SK-N-SH (cell line): ENCODE results near the gene PSMB1. TPM values are rescaled to one million over a fixed set of nuclear protein-coding genes. Genes with fewer than 3 reads are reported as not detected.

Source experiments
- CTCF ChIA-PET: fragments of 300-600, 350-600 bp; formaldehyde crosslinking; extraction: SDS; loops from one replicate; lab custom pipeline; 2021; lab: Yijun Ruan, JAX
- POLR2A ChIA-PET: fragments of 350-600 bp; sonication (Branson Sonifier 250); formaldehyde crosslinking; extraction: SDS; loops from one replicate; lab custom pipeline; 2020; ENCODE audit warnings: antibody characterized with exemption, inconsistent platforms; lab: Yijun Ruan, JAX
- DNase-seq: peaks from one replicate; pipeline ENCODE4 v3.0.0; 2012
- H2AFZ ChIP-seq: fragments of 200-600 bp; sonication (generic); 2 replicates; pipeline ENCODE4 v1.8.1; 2016; ENCODE audit warnings: antibody characterized with exemption, mild to moderate bottlenecking, low read depth
- H3F3A ChIP-seq: fragments of 200-600 bp; sonication (generic); replicated peaks from 2 replicates; pipeline ENCODE3; 2016; ENCODE audit warnings: antibody characterized with exemption, mild to moderate bottlenecking; ENCODE audit not compliant: insufficient read depth
- H3K27ac ChIP-seq, 2 experiments: fragments of 200-500 bp in 1 of 2; fragments of 200-600 bp in 1 of 2; sonication (Bioruptor generic) in 1 of 2; sonication (generic), shearing (Covaris generic) in 1 of 2; 2 replicates each; pipeline versions ENCODE4 v1.5.1 to v1.6.1; 2014 to 2016; ENCODE audit warnings: low read depth in 2 of 2, inconsistent platforms in 1 of 2, low read length in 1 of 2, mild to moderate bottlenecking in 1 of 2, mixed read lengths in 1 of 2
- H3K27me3 ChIP-seq: fragments of 200-600 bp; sonication (generic), shearing (Covaris generic); 2 replicates; pipeline ENCODE4 v1.6.1; 2016; ENCODE audit warnings: mixed run types; ENCODE audit not compliant: insufficient read depth
- H3K36me3 ChIP-seq, 2 experiments: fragments of 200-500 bp in 1 of 2; fragments of 200-600 bp in 1 of 2; sonication (Bioruptor generic) in 1 of 2; sonication (generic) in 1 of 2; replicated peaks in 1 of 2; 2 replicates each; pipeline versions ENCODE3 to v1.5.1; 2014 to 2016; ENCODE audit warnings: low read length in 1 of 2, mild to moderate bottlenecking in 1 of 2; ENCODE audit not compliant: insufficient read depth in 2 of 2, control insufficient read depth in 1 of 2
- H3K4me1 ChIP-seq, 2 experiments: fragments of 200-500 bp in 1 of 2; fragments of 200-600 bp in 1 of 2; sonication (Bioruptor generic) in 1 of 2; sonication (generic), shearing (Covaris generic) in 1 of 2; 2 replicates each; pipeline versions ENCODE4 v1.5.1 to v1.6.1; 2014 to 2016; ENCODE audit warnings: low read depth in 1 of 2, low read length in 1 of 2, mixed run types in 1 of 2; ENCODE audit not compliant: insufficient read depth in 2 of 2, control insufficient read depth in 1 of 2
- H3K4me2 ChIP-seq: fragments of 200-600 bp; sonication (generic), shearing (Covaris generic); 2 replicates; pipeline ENCODE4 v1.6.1; 2017; ENCODE audit warnings: mixed run types
- H3K4me3 ChIP-seq, 2 experiments: fragments of 200-500 bp in 1 of 2; fragments of 200-600 bp in 1 of 2; sonication (Bioruptor generic) in 1 of 2; sonication (generic), shearing (Covaris generic) in 1 of 2; 2 replicates each; pipeline versions ENCODE4 v1.5.1 to v1.8.1; 2014 to 2016; ENCODE audit warnings: low read depth in 2 of 2, inconsistent platforms in 1 of 2, low read length in 1 of 2, mild to moderate bottlenecking in 1 of 2, mixed read lengths in 1 of 2, moderate library complexity in 1 of 2
- H3K79me2 ChIP-seq: fragments of 200-600 bp; sonication (generic); 2 replicates; pipeline ENCODE4 v1.8.1; 2017; ENCODE audit warnings: mild to moderate bottlenecking; ENCODE audit not compliant: insufficient read depth
- H3K9ac ChIP-seq: fragments of 200-600 bp; sonication (generic); 2 replicates; pipeline ENCODE4 v1.6.1; 2017; ENCODE audit warnings: mixed run types
- H3K9me2 ChIP-seq: fragments of 200-600 bp; sonication (generic); 2 replicates; pipeline ENCODE4 v1.6.1; 2017; ENCODE audit warnings: mixed run types
- H3K9me3 ChIP-seq: fragments of 200-600 bp; sonication (generic); 2 replicates; pipeline ENCODE4 v1.6.1; 2017; ENCODE audit warnings: mixed run types, mild to moderate bottlenecking, moderate library complexity
- H4K20me1 ChIP-seq: fragments of 200-600 bp; sonication (generic); 2 replicates; pipeline ENCODE4 v1.6.1; 2017; ENCODE audit warnings: mild to moderate bottlenecking, mixed run types; ENCODE audit not compliant: insufficient read depth
- CHD2 ChIP-seq: fragments of 150-350 bp; IDR thresholded peaks from 2 replicates; pipeline ENCODE4 v1.6.1; 2018; ENCODE audit warnings: low read length; ENCODE audit not compliant: partially characterized antibody
- ELF1 ChIP-seq: IDR thresholded peaks from 2 replicates; pipeline ENCODE4 v1.4.0; 2012
- EP300 ChIP-seq, 2 experiments: IDR thresholded peaks; 2 replicates each; pipeline versions ENCODE4 v1.4.0 to v1.6.1; 2012; ENCODE audit warnings: borderline replicate concordance in 1 of 2, low read depth in 1 of 2, low read length in 1 of 2
- EZH2phosphoT487 ChIP-seq: fragments of 200-600 bp; sonication (generic); IDR thresholded peaks from 2 replicates; pipeline ENCODE4 v1.6.1; 2017; ENCODE audit warnings: low read depth, mixed run types, mild to moderate bottlenecking, antibody characterized with exemption, moderate library complexity, borderline replicate concordance
- FOSL2 ChIP-seq: IDR thresholded peaks from 2 replicates; pipeline ENCODE4 v1.4.0; 2012; ENCODE audit warnings: low read depth, mild to moderate bottlenecking, moderate library complexity, borderline replicate concordance
- FOXJ3 ChIP-seq: sonication (generic); formaldehyde crosslinking; IDR thresholded peaks from 2 replicates; pipeline ENCODE4 v1.5.1; 2020; ENCODE audit warnings: mild to moderate bottlenecking, missing genetic modification reagents
- FOXM1 ChIP-seq: IDR thresholded peaks from 2 replicates; pipeline ENCODE4 v1.4.0; 2012; ENCODE audit warnings: low read depth, mild to moderate bottlenecking
- GABPA ChIP-seq: IDR thresholded peaks from 2 replicates; pipeline ENCODE4 v1.4.0; 2012; ENCODE audit warnings: low read depth, mild to moderate bottlenecking
- GATA2 ChIP-seq: sonication (generic); formaldehyde crosslinking; IDR thresholded peaks from 2 replicates; pipeline ENCODE4 v1.5.0; 2020; ENCODE audit warnings: mild to moderate bottlenecking, missing genetic modification reagents
- IRF3 ChIP-seq: fragments of 150-350 bp; IDR thresholded peaks from 2 replicates; pipeline ENCODE4 v1.6.1; 2016; ENCODE audit warnings: mild to moderate bottlenecking, low read depth, low read length
- JUND ChIP-seq: IDR thresholded peaks from 2 replicates; pipeline ENCODE4 v1.4.0; 2012
- MAX ChIP-seq: IDR thresholded peaks from 2 replicates; pipeline ENCODE4 v1.4.0; 2012; ENCODE audit warnings: low read depth
- MXI1 ChIP-seq: IDR thresholded peaks from 2 replicates; pipeline ENCODE4 v1.6.1; 2012; ENCODE audit warnings: mild to moderate bottlenecking, low read depth, low read length, improper control_type of control experiment
- NFIC ChIP-seq: IDR thresholded peaks from 2 replicates; pipeline ENCODE4 v1.4.0; 2012; ENCODE audit warnings: borderline replicate concordance
- NRF1 ChIP-seq: IDR thresholded peaks from 2 replicates; pipeline ENCODE4 v1.6.1; 2012; ENCODE audit warnings: low read depth, mild to moderate bottlenecking, low read length
- POLR2AphosphoS5 ChIP-seq: IDR thresholded peaks from 2 replicates; pipeline ENCODE4 v1.6.1; 2012; ENCODE audit warnings: low read depth, low read length
- RAD21 ChIP-seq: IDR thresholded peaks from 2 replicates; pipeline ENCODE4 v1.6.1; 2012; ENCODE audit warnings: mild to moderate bottlenecking, low read length
- RCOR1 ChIP-seq: fragments of 150-350 bp; IDR thresholded peaks from 2 replicates; pipeline ENCODE4 v1.6.1; 2017; ENCODE audit warnings: antibody characterized with exemption, low read length
- RFX5 ChIP-seq: IDR thresholded peaks from 2 replicates; pipeline ENCODE4 v1.6.1; 2012; ENCODE audit warnings: mild to moderate bottlenecking, improper control_type of control experiment, low read length
- SIN3A ChIP-seq: IDR thresholded peaks from 2 replicates; pipeline ENCODE4 v1.6.1; 2012; ENCODE audit warnings: low read depth, mild to moderate bottlenecking, low read length, moderate library complexity, borderline replicate concordance
- SMC3 ChIP-seq: IDR thresholded peaks from 2 replicates; pipeline ENCODE4 v1.6.1; 2012; ENCODE audit warnings: low read depth, low read length, improper control_type of control experiment
- TCF12 ChIP-seq: IDR thresholded peaks from 2 replicates; pipeline ENCODE4 v1.4.0; 2012
- TEAD4 ChIP-seq: IDR thresholded peaks from 2 replicates; pipeline ENCODE4 v1.4.0; 2012; ENCODE audit warnings: mild to moderate bottlenecking, borderline replicate concordance; ENCODE audit not compliant: insufficient read depth
- USF1 ChIP-seq: IDR thresholded peaks from 2 replicates; pipeline ENCODE4 v1.4.0; 2012; ENCODE audit warnings: low read depth, borderline replicate concordance
- WGBS: methylation state at CpG from one replicate; pipeline ENCODE4 v1.1.6; 2017; ENCODE audit warnings: low lambda C conversion rate; 5-methylcytosine and 5-hydroxymethylcytosine counted together
- polyA plus RNA-seq, 3 experiments: library from polyadenylated mRNA; depleted of rRNA; stranded (reverse); fragments of >200 nt; gene quantifications; 2 replicates each; pipeline ENCODE4 v1.2.3, GENCODE V29; 2012
- TF ChIP-seq, protein P1 (sequence below): IDR thresholded peaks from 2 replicates; pipeline ENCODE4; 2012

PSMB1 gene
- polyA plus RNA-seq, 1 of the 3 experiments (the other 2 are of a cell fraction) = 588 TPM

GRCh38 chr6:170490259-170490658, 62.8 kb downstream of the PSMB1 start:
- no peak overlapping the region for H3K27ac ChIP-seq
- H3K79me2 ChIP-seq = no peaks in the 10 kb centered on the region
- no peaks in the 10 kb centered on the region for H4K20me1 ChIP-seq
- H3K4me3 ChIP-seq = no peak overlapping the region
- CTCF ChIA-PET = interaction anchor here (1.3 kb wide), 1 partner anchor 26 kb away, joined by 3 read pairs; no protein-coding TSS in a partner anchor
- no peak overlapping the region for H3K4me2 ChIP-seq
- H2AFZ ChIP-seq = no peak overlapping the region
- no peak for TF ChIP-seq SMC3
- TF ChIP-seq EP300 (IDR thresholded peaks at IDR 0.05; ENCODE audit: borderline replicate concordance in 1 of 2, low read depth in 1 of 2, low read length in 1 of 2) = no peak
- no peak for TF ChIP-seq MXI1
- no peak for TF ChIP-seq FOXJ3 (CRISPR knock-in tag)
- TF ChIP-seq USF1 = no peak
- no peak for TF ChIP-seq IRF3
- TF ChIP-seq MAX = no peak
- no peak for TF ChIP-seq RCOR1
- TF ChIP-seq JUND = no peak
- TF ChIP-seq ELF1 = no peak
- no peak for TF ChIP-seq NFIC
- no peak for TF ChIP-seq RAD21
- no peak for TF ChIP-seq RFX5
- no peak for TF ChIP-seq EZH2phosphoT487
- no peak for TF ChIP-seq TCF12
- TF ChIP-seq FOSL2 = no peak
- TF ChIP-seq, all 33 proteins: peak for 0
- POLR2A ChIA-PET = no interaction called here
- H3K4me1 ChIP-seq = no peaks in the 10 kb centered on the region
- H3F3A ChIP-seq = no peaks in the 10 kb centered on the region
- H3K36me3 ChIP-seq = no peaks in the 10 kb centered on the region
- 31% methylated on average over 3 of the region's 4 CpGs for WGBS
- no peak for DNase-seq
- H3K27me3 ChIP-seq = peaks cover 4% of the 10 kb centered on the region; the same call in 1 of the 2 replicates
- no peaks in the 10 kb centered on the region for H3K9me2 ChIP-seq
- no peaks in the 10 kb centered on the region for H3K9me3 ChIP-seq
- no peak overlapping the region for H3K9ac ChIP-seq

GRCh38 chr6:170489836-170490235, 63.3 kb downstream of the PSMB1 start:
- no peak for DNase-seq
- Histone ChIP-seq H2AFZ (no peak overlapping the region), H3K27me3 (peaks cover 4% of the 10 kb centered on the region; the same call in 1 of the 2 replicates), H3K9me2 (no peaks in the 10 kb centered on the region), H3F3A (no peaks in the 10 kb centered on the region), H3K4me3 (no peak overlapping the region), H3K4me1 (no peaks in the 10 kb centered on the region), H3K36me3 (no peaks in the 10 kb centered on the region), H3K4me2 (no peak overlapping the region), H4K20me1 (no peaks in the 10 kb centered on the region), H3K9me3 (no peaks in the 10 kb centered on the region), H3K27ac (no peak overlapping the region), H3K79me2 (no peaks in the 10 kb centered on the region), H3K9ac (no peak overlapping the region)
- ChIA-PET CTCF (interaction anchor here (1.2 to 1.3 kb wide), 2 partner anchors 27 to 658 kb away, joined by 3 to 5 read pairs; no protein-coding TSS in a partner anchor), POLR2A (no interaction called here)
- 48% methylated on average over 3 of the region's 3 CpGs for WGBS
- TF ChIP-seq CHD2 = no peak
- TF ChIP-seq, protein P1, sequence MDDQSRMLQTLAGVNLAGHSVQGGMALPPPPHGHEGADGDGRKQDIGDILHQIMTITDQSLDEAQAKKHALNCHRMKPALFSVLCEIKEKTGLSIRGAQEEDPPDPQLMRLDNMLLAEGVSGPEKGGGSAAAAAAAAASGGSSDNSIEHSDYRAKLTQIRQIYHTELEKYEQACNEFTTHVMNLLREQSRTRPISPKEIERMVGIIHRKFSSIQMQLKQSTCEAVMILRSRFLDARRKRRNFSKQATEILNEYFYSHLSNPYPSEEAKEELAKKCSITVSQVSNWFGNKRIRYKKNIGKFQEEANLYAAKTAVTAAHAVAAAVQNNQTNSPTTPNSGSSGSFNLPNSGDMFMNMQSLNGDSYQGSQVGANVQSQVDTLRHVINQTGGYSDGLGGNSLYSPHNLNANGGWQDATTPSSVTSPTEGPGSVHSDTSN = no peak
- no peak for TF ChIP-seq TEAD4
- TF ChIP-seq SIN3A = no peak
- no peak for TF ChIP-seq FOSL2
- TF ChIP-seq RCOR1 = no peak
- TF ChIP-seq FOXM1 = no peak
- no peak for TF ChIP-seq GATA2 (CRISPR knock-in tag)
- no peak for TF ChIP-seq RAD21
- no peak for TF ChIP-seq USF1
- no peak for TF ChIP-seq NRF1
- TF ChIP-seq POLR2AphosphoS5 = no peak
- no peak for TF ChIP-seq GABPA
- TF ChIP-seq MXI1 = no peak
- no peak for TF ChIP-seq EZH2phosphoT487
